Measurements from ENCODE around the gene ABCA10.

The ABCA10 gene

DNA sequence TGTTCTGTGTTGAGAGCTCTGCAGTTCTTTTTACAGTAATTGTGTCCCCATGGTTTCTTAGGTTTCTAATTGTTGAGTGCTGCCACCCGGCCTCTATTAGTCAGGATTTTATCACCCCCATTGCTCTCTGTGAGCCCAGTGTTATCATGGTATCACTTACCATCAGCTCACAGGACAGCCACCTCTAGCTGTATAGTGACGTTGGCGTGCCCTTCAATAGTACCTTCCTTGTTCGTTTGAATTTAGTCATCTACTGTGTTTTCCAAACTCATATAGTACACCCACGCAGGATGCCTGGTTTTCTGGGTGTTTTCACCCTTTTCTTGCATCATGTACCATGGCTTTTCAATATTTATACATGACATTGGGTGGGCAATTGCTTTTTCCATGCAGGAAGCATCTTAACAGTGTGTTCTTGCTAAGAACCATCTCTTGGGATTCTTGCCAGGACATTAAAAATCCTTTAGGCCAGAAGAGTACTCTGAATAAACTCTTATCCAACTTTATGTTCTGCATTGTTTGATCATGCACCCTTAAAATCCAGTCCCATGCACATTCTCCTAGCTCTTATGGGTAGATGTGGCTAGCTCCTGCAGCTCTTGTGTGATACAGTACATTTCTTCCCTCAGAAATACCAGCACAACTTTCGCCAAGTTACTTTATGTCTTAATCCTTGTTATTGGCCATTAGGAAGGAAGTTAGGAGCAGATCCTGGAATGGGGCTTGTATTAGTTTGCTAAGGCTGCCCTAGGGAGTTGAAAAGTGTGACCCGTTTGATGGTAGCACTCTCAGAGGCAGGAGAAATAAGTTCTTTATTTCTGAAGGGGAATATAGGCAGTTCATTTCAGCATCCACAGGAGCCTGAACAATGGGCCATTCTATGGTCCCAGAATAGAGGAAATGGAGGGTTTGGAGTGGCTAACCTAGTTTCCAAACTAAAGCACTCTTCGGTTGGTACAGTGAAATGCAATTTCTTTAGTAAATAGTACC lies 11.3 kb upstream of the ABCA10 start:
- peaks cover 4% of the 10 kb centered on the region for H3K36me3 Mint-ChIP-seq (ENCODE audit: low read depth)
- H3K4me1 Mint-ChIP-seq (ENCODE audit: low read depth) = no peaks in the 10 kb centered on the region
- no peaks in the 10 kb centered on the region for H3K27me3 Mint-ChIP-seq (ENCODE audit: low read depth)
- no peaks in the 10 kb centered on the region for H3K9me3 Mint-ChIP-seq
- no peak overlapping the region for H3K4me3 Mint-ChIP-seq
- no peak overlapping the region for H3K27ac Mint-ChIP-seq

DNA sequence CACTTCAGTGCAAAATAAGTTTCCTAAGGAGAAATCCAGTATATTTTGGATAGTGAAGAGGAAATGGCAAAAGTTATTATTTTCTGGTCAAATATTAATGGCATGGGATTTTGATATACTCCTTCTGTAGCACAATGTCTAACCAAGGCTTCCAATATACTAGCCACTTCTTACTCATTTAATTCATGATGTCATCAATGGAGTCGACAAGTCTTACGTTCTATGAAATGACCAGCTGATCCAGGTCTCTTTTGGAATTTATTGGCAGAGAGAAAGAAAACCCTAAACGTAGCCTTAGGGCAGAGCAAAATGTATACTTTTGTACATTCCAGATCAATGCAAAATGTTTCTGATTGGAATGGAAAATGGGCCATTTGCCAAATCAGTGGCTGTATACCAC lies 8.3 kb upstream of the ABCA10 start:
- Mint-ChIP-seq H3K4me3 (no peak overlapping the region), H3K36me3 (ENCODE audit: low read depth) (peaks cover 4% of the 10 kb centered on the region), H3K27ac (no peak overlapping the region), H3K27me3 (ENCODE audit: low read depth) (no peaks in the 10 kb centered on the region), H3K9me3 (peaks cover 6% of the 10 kb centered on the region), H3K4me1 (ENCODE audit: low read depth) (no peaks in the 10 kb centered on the region)

DNA sequence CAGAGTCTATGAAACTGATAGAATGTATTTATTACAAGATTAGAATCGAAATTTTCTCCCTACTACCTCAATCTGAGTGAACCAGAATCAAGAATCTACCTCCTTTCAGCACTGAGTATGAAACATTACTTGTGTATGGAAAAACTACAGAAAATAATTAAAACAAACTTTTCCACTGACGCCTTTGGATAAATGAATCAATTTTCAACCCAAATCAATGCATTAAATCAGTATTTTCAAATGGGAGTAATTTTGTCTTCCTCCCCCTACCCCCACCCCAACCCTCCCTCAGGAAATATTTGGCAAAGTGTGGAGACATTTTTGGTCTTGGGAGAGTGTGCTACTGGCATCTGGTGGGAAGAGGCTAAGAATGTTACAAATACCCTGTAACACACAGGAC lies 7.8 kb upstream of the ABCA10 start:
- Mint-ChIP-seq H3K4me1 (ENCODE audit: low read depth) (no peaks in the 10 kb centered on the region), H3K9me3 (peaks cover 6% of the 10 kb centered on the region), H3K36me3 (ENCODE audit: low read depth) (peaks cover 4% of the 10 kb centered on the region), H3K27ac (no peak overlapping the region), H3K27me3 (ENCODE audit: low read depth) (no peaks in the 10 kb centered on the region), H3K4me3 (no peak overlapping the region)

DNA sequence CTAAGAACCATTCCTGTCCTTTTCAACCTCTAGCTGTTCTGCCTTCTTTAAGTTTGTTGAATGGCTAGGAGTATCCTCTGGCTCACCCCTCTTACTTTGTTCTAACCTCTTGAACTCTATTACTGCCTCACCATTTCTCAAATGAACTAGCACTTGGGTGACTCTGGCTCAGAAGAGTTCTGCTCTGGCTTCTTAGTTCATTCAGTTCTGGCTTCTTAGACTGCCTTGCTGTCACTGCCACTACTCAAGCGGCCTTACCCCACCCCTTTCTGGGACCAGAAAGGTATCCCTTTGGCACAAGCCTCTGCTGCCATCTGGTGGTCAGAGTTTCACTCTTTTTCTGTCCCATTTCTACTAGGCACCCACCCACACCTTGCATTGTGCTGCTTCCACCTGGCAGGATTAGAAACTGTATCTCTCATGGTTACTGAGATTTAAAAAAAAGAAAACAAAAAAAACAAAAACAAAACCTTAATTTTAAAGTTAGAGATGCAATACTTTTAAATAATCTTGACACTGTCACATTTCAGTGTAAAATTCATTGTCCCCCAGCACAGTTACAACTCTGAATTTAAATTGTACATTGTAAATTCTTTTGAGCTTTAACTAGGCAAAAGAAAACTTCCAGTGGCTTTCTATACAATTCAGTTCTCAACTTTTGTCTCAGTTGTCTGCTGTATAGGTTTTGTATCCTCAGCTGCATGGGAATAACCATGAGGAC lies 6.9 kb upstream of the ABCA10 start:
- H3K27me3 Mint-ChIP-seq (ENCODE audit: low read depth) = peaks cover 5% of the 10 kb centered on the region
- no peak overlapping the region for H3K4me3 Mint-ChIP-seq
- H3K36me3 Mint-ChIP-seq (ENCODE audit: low read depth) = peaks cover 2% of the 10 kb centered on the region
- H3K4me1 Mint-ChIP-seq (ENCODE audit: low read depth) = no peaks in the 10 kb centered on the region
- H3K9me3 Mint-ChIP-seq = peaks cover 6% of the 10 kb centered on the region
- H3K27ac Mint-ChIP-seq = no peak overlapping the region

DNA sequence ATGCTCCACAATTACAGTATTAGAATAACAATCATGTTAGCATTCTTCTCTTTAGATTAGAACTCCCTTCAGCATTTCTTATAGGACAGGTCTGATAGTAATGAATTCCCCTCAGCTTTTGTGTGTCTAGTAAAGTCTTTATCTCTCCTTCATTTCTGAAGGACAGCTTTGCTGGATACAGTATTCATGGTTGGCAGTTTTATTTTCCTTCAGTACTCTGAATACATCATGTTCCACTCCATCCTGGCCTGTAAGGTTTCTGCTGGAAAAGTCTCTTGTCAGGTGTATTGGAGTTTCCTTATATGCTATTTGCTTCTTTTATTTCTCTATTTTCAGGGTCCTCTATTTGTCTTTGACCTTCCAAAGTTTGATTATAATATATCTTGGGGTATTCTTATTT lies 4.0 kb upstream of the ABCA10 start:
- Mint-ChIP-seq H3K27me3 (ENCODE audit: low read depth) (peaks cover 5% of the 10 kb centered on the region), H3K4me1 (ENCODE audit: low read depth) (no peaks in the 10 kb centered on the region), H3K4me3 (no peak overlapping the region), H3K27ac (no peak overlapping the region), H3K9me3 (peaks cover 6% of the 10 kb centered on the region), H3K36me3 (ENCODE audit: low read depth) (no peaks in the 10 kb centered on the region)

DNA sequence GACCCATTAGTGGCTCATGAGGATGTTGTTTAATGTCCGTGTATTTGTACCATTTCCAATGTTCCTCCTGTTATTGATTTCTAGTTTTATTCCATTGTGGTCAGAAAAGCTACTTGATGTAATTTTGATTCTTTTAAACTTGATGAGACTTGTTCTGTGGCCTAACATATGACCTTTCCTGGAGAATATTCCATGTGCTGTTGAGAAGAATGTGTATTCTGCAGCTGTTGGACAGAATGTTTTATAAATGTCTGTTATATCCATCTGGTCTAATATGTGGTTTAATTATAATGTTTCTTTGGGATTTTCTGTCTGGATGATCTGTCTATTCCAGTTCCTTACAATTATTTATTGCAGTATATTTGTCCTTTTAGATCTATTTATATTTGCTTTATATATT lies 2.9 kb upstream of the ABCA10 start:
- Mint-ChIP-seq H3K4me3 (no peak overlapping the region), H3K4me1 (ENCODE audit: low read depth) (no peaks in the 10 kb centered on the region), H3K27ac (no peak overlapping the region), H3K36me3 (ENCODE audit: low read depth) (no peaks in the 10 kb centered on the region), H3K27me3 (ENCODE audit: low read depth) (peaks cover 5% of the 10 kb centered on the region), H3K9me3 (peaks cover 6% of the 10 kb centered on the region)

DNA sequence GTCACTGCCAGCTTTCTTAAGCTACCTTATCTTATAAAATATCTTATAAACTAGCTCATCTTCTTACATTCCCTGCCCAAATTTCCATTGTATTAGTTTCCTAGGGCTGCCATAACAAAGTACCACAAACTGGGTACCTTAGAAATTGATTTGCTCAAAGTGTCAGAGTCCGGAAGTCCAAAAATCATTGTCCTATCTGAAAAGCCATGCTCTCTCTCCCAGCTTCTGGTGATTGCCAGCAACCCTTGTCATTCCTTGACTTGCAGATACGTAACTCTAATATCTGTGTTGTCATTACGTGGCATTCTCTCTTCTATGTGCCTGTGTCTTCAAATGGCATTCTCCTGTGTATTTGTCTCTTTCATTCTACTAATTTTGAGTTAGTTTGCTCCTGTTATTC lies 2.3 kb upstream of the ABCA10 start:
- Mint-ChIP-seq H3K9me3 (peaks cover 6% of the 10 kb centered on the region), H3K27ac (no peak overlapping the region), H3K27me3 (ENCODE audit: low read depth) (peaks cover 5% of the 10 kb centered on the region), H3K4me3 (no peak overlapping the region), H3K36me3 (ENCODE audit: low read depth) (no peaks in the 10 kb centered on the region), H3K4me1 (ENCODE audit: low read depth) (no peaks in the 10 kb centered on the region)

DNA sequence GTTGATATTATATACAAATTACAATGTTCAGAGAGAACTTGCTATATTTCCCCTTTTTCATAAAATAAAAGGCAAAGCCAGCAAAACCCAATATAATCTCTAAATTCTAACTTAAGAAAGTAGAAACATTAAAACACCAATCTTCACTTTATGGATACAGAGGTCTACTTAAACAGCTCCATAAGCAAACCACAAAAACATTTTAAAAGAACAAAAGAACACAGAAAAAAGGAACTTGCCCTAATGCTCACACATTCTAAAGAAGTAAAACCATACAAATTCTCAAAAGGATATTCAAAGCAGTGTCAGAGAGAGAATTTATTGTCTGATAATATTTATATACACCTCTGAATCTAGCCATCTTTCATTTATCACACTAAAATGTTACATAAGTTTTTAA lies 606 bp downstream of the ABCA10 start:
- no peak overlapping the region for H3K4me3 Mint-ChIP-seq
- peaks cover 2% of the 10 kb centered on the region for H3K9me3 Mint-ChIP-seq
- peaks cover 5% of the 10 kb centered on the region for H3K27me3 Mint-ChIP-seq (ENCODE audit: low read depth)
- H3K4me1 Mint-ChIP-seq (ENCODE audit: low read depth) = peaks cover 4% of the 10 kb centered on the region
- H3K27ac Mint-ChIP-seq = no peak overlapping the region
- H3K36me3 Mint-ChIP-seq (ENCODE audit: low read depth) = no peaks in the 10 kb centered on the region

DNA sequence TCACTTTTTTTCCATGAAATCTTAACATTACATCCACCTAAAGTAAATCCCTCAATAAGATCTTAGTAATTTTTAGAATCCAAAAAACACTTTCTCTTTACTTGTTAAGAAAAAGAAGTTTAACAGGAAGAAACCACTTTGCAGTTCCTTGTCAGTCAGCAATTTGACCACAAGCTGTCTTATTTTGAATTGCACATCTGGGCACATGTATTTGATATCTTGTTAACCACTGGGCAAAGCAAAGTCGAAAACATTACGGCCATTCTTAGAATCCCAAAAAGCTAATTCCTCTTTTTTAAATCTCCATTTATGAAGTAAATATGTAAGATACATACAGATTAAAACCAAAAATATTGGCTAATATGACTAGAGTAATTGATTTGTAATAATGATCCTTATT lies 1.1 kb downstream of the ABCA10 start:
- no peak overlapping the region for H3K27ac Mint-ChIP-seq
- no peaks in the 10 kb centered on the region for H3K9me3 Mint-ChIP-seq
- peaks cover 4% of the 10 kb centered on the region for H3K4me1 Mint-ChIP-seq (ENCODE audit: low read depth)
- no peak overlapping the region for H3K4me3 Mint-ChIP-seq
- no peaks in the 10 kb centered on the region for H3K36me3 Mint-ChIP-seq (ENCODE audit: low read depth)
- peaks cover 5% of the 10 kb centered on the region for H3K27me3 Mint-ChIP-seq (ENCODE audit: low read depth)

DNA sequence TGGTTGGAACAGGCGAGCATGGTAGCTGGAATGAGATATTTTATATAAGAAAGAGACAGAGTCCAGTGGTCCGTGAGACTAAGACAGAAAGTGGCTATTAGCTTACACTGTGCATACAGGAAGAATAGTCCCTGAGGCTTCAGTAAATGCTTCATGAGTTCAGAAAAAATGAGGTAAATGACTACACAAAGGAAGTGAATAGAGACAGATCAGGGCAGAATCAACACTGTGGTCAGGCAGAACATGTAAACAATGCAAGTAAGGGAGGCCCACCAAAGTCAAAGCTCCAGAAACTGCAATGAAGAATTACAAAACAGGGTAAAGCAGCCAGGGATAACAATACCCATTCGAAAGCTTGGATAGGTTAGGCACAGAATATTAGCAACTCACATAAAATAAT lies 4.8 kb downstream of the ABCA10 start:
- H3K4me3 Mint-ChIP-seq = no peak overlapping the region
- no peaks in the 10 kb centered on the region for H3K27me3 Mint-ChIP-seq (ENCODE audit: low read depth)
- H3K27ac Mint-ChIP-seq = no peak overlapping the region

DNA sequence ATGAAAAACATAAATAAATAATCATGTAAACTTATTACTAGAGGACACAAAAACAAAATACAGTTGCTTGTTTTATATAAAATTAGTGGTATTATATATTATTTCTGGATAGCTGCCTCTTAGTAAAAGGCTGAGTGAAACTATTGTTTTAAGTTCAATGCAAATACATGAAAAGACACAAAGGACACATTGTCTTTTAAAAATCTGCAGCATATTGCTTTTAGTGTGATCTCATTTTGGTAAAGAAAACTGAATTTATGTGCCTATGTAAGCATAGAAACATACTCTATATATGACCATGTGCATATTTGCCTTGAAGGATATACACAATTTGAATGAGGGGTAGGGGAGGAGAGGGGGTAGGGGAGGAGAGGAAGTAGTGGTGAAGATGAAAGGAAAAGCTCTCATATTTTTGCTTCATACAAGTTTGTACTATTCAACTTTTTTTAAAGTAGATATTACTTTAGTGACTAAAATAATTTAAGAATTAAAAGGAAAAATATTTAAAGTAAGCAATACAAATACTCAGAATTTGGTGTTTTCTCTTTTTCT lies 5.8 kb downstream of the ABCA10 start:
- Mint-ChIP-seq H3K36me3 (ENCODE audit: low read depth) (no peaks in the 10 kb centered on the region), H3K4me3 (no peak overlapping the region), H3K4me1 (ENCODE audit: low read depth) (peaks cover 4% of the 10 kb centered on the region), H3K27me3 (ENCODE audit: low read depth) (no peaks in the 10 kb centered on the region), H3K27ac (no peak overlapping the region), H3K9me3 (no peaks in the 10 kb centered on the region)

More for the DNA sequence above, 4.8 kb downstream of the ABCA10 start:
- H3K9me3 Mint-ChIP-seq = no peaks in the 10 kb centered on the region
- no peaks in the 10 kb centered on the region for H3K36me3 Mint-ChIP-seq (ENCODE audit: low read depth)
- H3K4me1 Mint-ChIP-seq (ENCODE audit: low read depth) = peaks cover 4% of the 10 kb centered on the region

DNA sequence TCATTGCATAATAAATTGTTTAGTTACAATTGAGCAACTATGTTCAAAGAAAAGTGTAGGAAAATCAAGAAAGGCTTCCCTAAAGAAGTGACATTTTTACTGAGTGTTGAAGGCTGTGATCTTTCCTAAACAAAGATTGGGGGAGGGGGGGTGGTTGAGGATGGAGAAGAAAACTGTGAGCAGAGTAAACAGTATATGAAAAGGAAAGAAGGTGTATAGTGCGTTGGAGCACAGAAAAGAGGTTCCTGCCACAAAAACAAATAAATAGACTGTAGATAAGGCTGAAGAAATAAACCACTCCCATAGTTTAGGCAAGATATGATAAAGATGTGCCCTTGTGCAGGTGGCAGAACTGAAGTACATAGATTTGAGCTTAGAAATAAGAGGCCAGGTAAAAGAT lies 8.5 kb downstream of the ABCA10 start:
- no peak overlapping the region for H3K4me3 Mint-ChIP-seq
- H3K27me3 Mint-ChIP-seq (ENCODE audit: low read depth) = no peaks in the 10 kb centered on the region
- H3K36me3 Mint-ChIP-seq (ENCODE audit: low read depth) = no peaks in the 10 kb centered on the region
- H3K9me3 Mint-ChIP-seq = no peaks in the 10 kb centered on the region
- peaks cover 4% of the 10 kb centered on the region for H3K4me1 Mint-ChIP-seq (ENCODE audit: low read depth)
- H3K27ac Mint-ChIP-seq = no peak overlapping the region

DNA sequence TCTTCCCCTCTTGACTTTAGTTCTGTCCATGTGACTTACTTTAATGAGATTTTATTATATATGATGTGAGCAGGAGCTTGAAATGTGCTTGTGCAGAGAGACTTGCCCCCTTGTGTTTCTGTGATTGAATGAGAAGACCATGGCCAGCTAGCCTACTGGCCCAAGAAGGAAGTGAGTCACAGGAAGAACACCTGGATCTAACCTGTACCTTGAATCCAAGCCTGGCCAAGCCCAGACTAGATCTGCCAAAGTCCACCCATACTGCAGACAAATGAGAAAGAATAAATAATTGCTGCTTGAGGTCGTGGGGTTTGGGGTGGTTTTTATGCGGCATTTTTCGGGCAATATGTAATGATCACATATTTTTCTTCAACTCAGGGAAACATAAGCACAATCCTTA lies 9.6 kb downstream of the ABCA10 start:
- H3K27ac Mint-ChIP-seq = no peak overlapping the region
- H3K9me3 Mint-ChIP-seq = no peaks in the 10 kb centered on the region
- no peaks in the 10 kb centered on the region for H3K36me3 Mint-ChIP-seq (ENCODE audit: low read depth)
- H3K4me3 Mint-ChIP-seq = no peak overlapping the region
- no peaks in the 10 kb centered on the region for H3K27me3 Mint-ChIP-seq (ENCODE audit: low read depth)
- H3K4me1 Mint-ChIP-seq (ENCODE audit: low read depth) = peaks cover 3% of the 10 kb centered on the region

DNA sequence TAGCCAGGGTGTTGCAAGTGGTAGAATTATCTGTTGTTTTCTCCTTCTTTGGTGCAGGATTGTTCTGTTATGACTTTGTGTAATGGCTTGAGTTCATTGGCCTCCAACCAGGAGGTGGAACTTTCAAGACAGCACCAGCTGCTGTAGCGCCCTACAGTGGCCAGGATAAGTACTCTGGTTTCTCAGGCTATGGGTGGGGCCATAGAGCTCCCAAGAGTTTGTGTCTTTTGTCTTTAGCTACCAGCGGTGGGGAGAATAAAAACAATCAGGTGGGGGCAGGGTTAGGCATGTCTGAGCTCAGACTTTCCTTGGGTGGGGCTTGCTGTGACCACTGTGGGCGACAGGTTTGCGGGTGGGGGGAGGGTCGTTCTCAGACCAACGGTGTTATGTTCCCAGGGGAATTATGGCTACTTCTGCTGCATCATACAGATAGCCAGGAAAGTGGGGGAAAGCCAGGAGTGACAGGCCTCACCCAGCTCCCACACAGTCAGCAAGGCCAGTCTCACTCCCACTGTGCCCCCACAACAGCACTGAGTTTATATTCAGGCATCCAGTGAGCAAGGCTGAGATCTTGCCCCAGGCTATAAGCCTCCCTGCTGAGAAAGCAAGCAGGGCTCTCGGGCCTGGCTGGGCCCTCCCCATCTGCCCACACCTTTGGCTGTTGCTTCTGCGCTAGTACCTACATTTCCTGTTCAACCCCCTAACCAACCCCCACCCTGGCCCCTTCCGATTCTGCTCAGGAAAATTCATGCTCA lies 15.4 kb downstream of the ABCA10 start:
- H3K27ac Mint-ChIP-seq = no peak overlapping the region
- no peaks in the 10 kb centered on the region for H3K27me3 Mint-ChIP-seq (ENCODE audit: low read depth)
- no peaks in the 10 kb centered on the region for H3K36me3 Mint-ChIP-seq (ENCODE audit: low read depth)
- H3K9me3 Mint-ChIP-seq = no peaks in the 10 kb centered on the region
- no peak overlapping the region for H3K4me3 Mint-ChIP-seq
- H3K4me1 Mint-ChIP-seq (ENCODE audit: low read depth) = peaks cover 5% of the 10 kb centered on the region

All from T-helper 1 cell treated with Interleukin-12 subunit alpha and Interleukin-12 subunit beta and Interleukin-4 antibody, amounts not matched to agents 30 μg/mL and 1 μg/mL, for 36 hours (primary cell).